WTC11 (cell line): ENCODE measurements around the gene CHSY3. TPM values are rescaled to one million over a fixed set of nuclear protein-coding genes. Genes with fewer than 3 reads are reported as not detected.
"Not testable (repeated sequence)": the region's sequence is repeated elsewhere in the genome, so short reads cannot be mapped to it uniquely, and the experiment has no call there.

Source experiments
- ATAC-seq: fragments of 200-7000 bp; cut with Tn5 transposase; 2 replicates; pipeline ENCODE4 v1.10.0; 2021; ENCODE audit warnings: mild to moderate bottlenecking, moderate library complexity
- CTCF ChIA-PET: fragments of 300-600 bp; sonication (Branson Sonifier 250); formaldehyde crosslinking; loops from one replicate; lab custom pipeline; 2021; ENCODE audit warnings: antibody characterized with exemption; lab: Charles Lee
- POLR2A ChIA-PET: fragments of 350-600 bp; sonication (Branson Sonifier 250); formaldehyde crosslinking; loops from one replicate; lab custom pipeline; 2021; ENCODE audit warnings: antibody characterized with exemption; lab: Charles Lee
- DNase-seq: peaks from one replicate; pipeline ENCODE4 v3.0.0; 2021; ENCODE audit warnings: low spot score
- H3K27ac Mint-ChIP-seq: 2 replicates; pipeline ENCODE4 v1.8.0; 2021; ENCODE audit warnings: mixed read lengths
- H3K27me3 Mint-ChIP-seq: 2 replicates; pipeline ENCODE4 v1.8.0; 2021; ENCODE audit warnings: low read depth, mild to moderate bottlenecking, moderate library complexity, mixed read lengths
- H3K36me3 Mint-ChIP-seq: 2 replicates; pipeline ENCODE4 v1.8.0; 2021; ENCODE audit warnings: mixed read lengths
- H3K4me1 Mint-ChIP-seq: 2 replicates; pipeline ENCODE4 v1.8.0; 2022; ENCODE audit warnings: mixed read lengths
- H3K4me3 Mint-ChIP-seq: 2 replicates; pipeline ENCODE4 v1.8.0; 2021; ENCODE audit warnings: mild to moderate bottlenecking, moderate library complexity, mixed read lengths
- H3K9me3 Mint-ChIP-seq: 2 replicates; pipeline ENCODE4 v1.8.0; 2021; ENCODE audit warnings: mixed read lengths
- AR ChIP-seq: fragments of 250-450 bp; sonication (Bioruptor Pico); IDR thresholded peaks from 2 replicates; pipeline ENCODE4 v1.9.0; 2021; ENCODE audit warnings: mild to moderate bottlenecking
- CDX4 ChIP-seq: fragments of 250-450 bp; sonication (Bioruptor Pico); IDR thresholded peaks from 2 replicates; pipeline ENCODE4 v1.9.0; 2021; ENCODE audit warnings: moderate library complexity, mild to moderate bottlenecking, inconsistent platforms, borderline replicate concordance
- E2F5 ChIP-seq: sonication (generic); formaldehyde crosslinking; IDR thresholded peaks from 2 replicates; pipeline ENCODE4 v1.8.1; 2022; ENCODE audit warnings: mild to moderate bottlenecking, moderate library complexity, missing genetic modification reagents
- FOXP1 ChIP-seq: sonication (generic); formaldehyde crosslinking; IDR thresholded peaks from 2 replicates; pipeline ENCODE4 v1.8.0; 2022; ENCODE audit warnings: missing genetic modification reagents, mild to moderate bottlenecking, moderate library complexity, borderline replicate concordance
- GRHL2 ChIP-seq: fragments of 250-450 bp; sonication (Bioruptor Pico); IDR thresholded peaks from 2 replicates; pipeline ENCODE4 v1.8.0; 2022; ENCODE audit warnings: mild to moderate bottlenecking, moderate library complexity; ENCODE audit not compliant: insufficient replicate concordance, severe bottlenecking
- HMGA2 ChIP-seq: fragments of 250-450 bp; sonication (Bioruptor Pico); IDR thresholded peaks from 2 replicates; pipeline ENCODE4 v1.4.0; 2021; ENCODE audit warnings: mild to moderate bottlenecking, moderate library complexity
- KAT7 ChIP-seq: sonication (generic); formaldehyde crosslinking; IDR thresholded peaks from 2 replicates; pipeline ENCODE4 v1.8.1; 2023; ENCODE audit warnings: missing genetic modification reagents, mild to moderate bottlenecking, borderline replicate concordance
- MLX ChIP-seq: sonication (generic); formaldehyde crosslinking; IDR thresholded peaks from 2 replicates; pipeline ENCODE4 v1.8.1; 2023; ENCODE audit warnings: mild to moderate bottlenecking, missing genetic modification reagents, moderate library complexity
- MYBL2 ChIP-seq: sonication (generic); formaldehyde crosslinking; IDR thresholded peaks from 2 replicates; pipeline ENCODE4 v1.8.1; 2023; ENCODE audit warnings: mild to moderate bottlenecking, moderate library complexity, missing genetic modification reagents
- NR1H2 ChIP-seq: sonication (generic); formaldehyde crosslinking; IDR thresholded peaks from 2 replicates; pipeline ENCODE4 v1.9.0; 2021; ENCODE audit warnings: mild to moderate bottlenecking, moderate library complexity, missing genetic modification reagents
- SOX15 ChIP-seq: fragments of 250-450 bp; sonication (Bioruptor Pico); IDR thresholded peaks from 2 replicates; pipeline ENCODE4 v1.9.0; 2021; ENCODE audit warnings: mild to moderate bottlenecking
- SP1 ChIP-seq: sonication (generic); formaldehyde crosslinking; conservative IDR thresholded peaks from 2 replicates; pipeline ENCODE4 v1.8.1; 2022; ENCODE audit warnings: missing genetic modification reagents
- ZBTB43 ChIP-seq: sonication (generic); formaldehyde crosslinking; IDR thresholded peaks from 2 replicates; pipeline ENCODE4 v1.8.1; 2023; ENCODE audit warnings: mild to moderate bottlenecking, missing genetic modification reagents
- ZNF281 ChIP-seq: sonication (generic); formaldehyde crosslinking; IDR thresholded peaks from 2 replicates; pipeline ENCODE4 v1.8.0; 2023; ENCODE audit warnings: mild to moderate bottlenecking, missing genetic modification reagents
- ZNF423 ChIP-seq: fragments of 250-450 bp; sonication (Bioruptor Pico); IDR thresholded peaks from 2 replicates; pipeline ENCODE4 v2.1.2; 2022; ENCODE audit warnings: mild to moderate bottlenecking, moderate library complexity
- total RNA-seq: library from RNA; stranded (reverse); gene quantifications from 3 replicates; pipeline ENCODE4 v1.2.3, GENCODE V29; 2021

Gene CHSY3
- total RNA-seq, 1 experiment from 2014 or later: 0.98 TPM

GRCh38 chr5:130222573-130222972 lies 318.3 kb downstream of the CHSY3 start (continued):
- TF ChIP-seq ZNF423 (CRISPR knock-in tag): no peak
- TF ChIP-seq GRHL2 (CRISPR knock-in tag): no peak
- no peak for TF ChIP-seq AR
- no peak for TF ChIP-seq HMGA2 (CRISPR knock-in tag)
- TF ChIP-seq CDX4 (CRISPR knock-in tag): no peak
- no peak for TF ChIP-seq ZNF281 (CRISPR knock-in tag)

GRCh38 chr5:130226556-130226955 lies 322.3 kb downstream of the CHSY3 start:
- peaks cover 11% of the 10 kb centered on the region for H3K9me3 Mint-ChIP-seq
- ATAC-seq, CTCF ChIA-PET, H3K4me3 Mint-ChIP-seq, POLR2A ChIA-PET, H3K27me3 Mint-ChIP-seq, DNase-seq, H3K27ac Mint-ChIP-seq: not testable (repeated sequence)
- peaks cover 22% of the 10 kb centered on the region for H3K4me1 Mint-ChIP-seq
- peaks cover 10% of the 10 kb centered on the region for H3K36me3 Mint-ChIP-seq

- no peak overlapping the region for H3K4me3 Mint-ChIP-seq
- CTCF ChIA-PET: interaction anchor here (0.9 kb wide), 1 partner anchor 29 kb away, joined by 3 read pairs; no protein-coding TSS in a partner anchor
- no peak for TF ChIP-seq MLX
- peak; percentile 25; the same call in 1 of the 2 replicates for TF ChIP-seq ZNF423 (CRISPR knock-in tag)
- TF ChIP-seq, all 79 proteins: peak for 1
- DNase-seq: no peak
- H3K27ac Mint-ChIP-seq: no peak overlapping the region
- H3K9me3 Mint-ChIP-seq: peaks cover 11% of the 10 kb centered on the region
- POLR2A ChIA-PET: no interaction called here
- no peaks in the 10 kb centered on the region for H3K27me3 Mint-ChIP-seq
- peaks cover 22% of the 10 kb centered on the region for H3K4me1 Mint-ChIP-seq
- ATAC-seq: peak; percentile 74
- H3K36me3 Mint-ChIP-seq: peaks cover 10% of the 10 kb centered on the region
Measured at GRCh38 chr5:130227699-130228098, 323.4 kb downstream of the CHSY3 start.

- no peak overlapping the region for H3K27ac Mint-ChIP-seq
- ChIA-PET POLR2A (no interaction called here), CTCF (no interaction called here)
- no peak overlapping the region for H3K4me3 Mint-ChIP-seq
- peaks cover 13% of the 10 kb centered on the region for H3K4me1 Mint-ChIP-seq
- DNase-seq (no peak), ATAC-seq (no peak)
- H3K36me3 Mint-ChIP-seq: peaks cover 8% of the 10 kb centered on the region
- H3K27me3 Mint-ChIP-seq: no peaks in the 10 kb centered on the region
- H3K9me3 Mint-ChIP-seq: peaks cover 9% of the 10 kb centered on the region
- TF ChIP-seq AR (no peak), SOX15 (CRISPR knock-in tag) (no peak), NR1H2 (no peak), E2F5 (no peak), ZBTB43 (CRISPR knock-in tag) (no peak), MYBL2 (CRISPR knock-in tag) (no peak), FOXP1 (CRISPR knock-in tag) (no peak), SP1 (CRISPR knock-in tag) (no peak), KAT7 (CRISPR knock-in tag) (no peak)
Measured at GRCh38 chr5:130231786-130232185, 327.5 kb downstream of the CHSY3 start.
